ENCODE results near the gene IARS1.

DNA sequence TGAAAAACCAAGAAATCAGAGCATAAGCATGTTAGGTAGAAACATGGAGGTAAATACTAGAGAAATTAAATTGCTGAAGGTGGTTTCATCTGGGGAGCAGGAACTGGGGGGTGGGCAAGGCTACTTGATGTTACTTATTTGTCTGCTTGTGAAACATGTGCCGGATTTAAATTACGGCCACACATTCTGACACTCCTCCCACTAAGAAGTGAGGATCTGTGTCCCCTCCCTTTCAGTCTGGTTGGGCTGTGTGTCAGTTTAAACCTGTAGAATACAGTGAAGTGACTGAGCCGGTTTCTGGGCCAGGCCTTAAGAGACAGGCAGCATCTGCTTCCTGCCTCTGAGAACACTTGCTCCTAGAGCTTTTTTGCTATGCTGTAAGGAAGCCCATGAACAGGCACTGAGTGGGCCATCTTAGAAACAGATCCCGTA is 2.3 kb upstream of the IARS1 start:
- TF ChIP-seq CTCF (IDR thresholded peaks at IDR 0.05; ENCODE audit: poor library complexity, severe bottlenecking) (no peak), EZH2 (IDR thresholded peaks at IDR 0.05; ENCODE audit: borderline replicate concordance, insufficient read depth, low read length, poor library complexity, severe bottlenecking) (no peak)
